Hepatocyte (in vitro differentiated cells): Measurements from ENCODE around the gene FOSL2.

Source experiments
- CTCF ChIP-seq: fragments of 200-600 bp; sonication (generic); IDR thresholded peaks from 2 replicates; pipeline ENCODE4 v1.5.1; 2016; ENCODE audit warnings: antibody characterized with exemption, mild to moderate bottlenecking; ENCODE audit not compliant: poor library complexity
- EZH2 ChIP-seq: fragments of 200-600 bp; sonication (generic); IDR thresholded peaks from 2 replicates; pipeline ENCODE4 v1.6.1; 2016; ENCODE audit warnings: antibody characterized with exemption, mild to moderate bottlenecking, borderline replicate concordance
- EZH2phosphoT487 ChIP-seq: fragments of 200-600 bp; sonication (generic); IDR thresholded peaks from one replicate; pipeline ENCODE4 v1.6.1; 2018; ENCODE audit warnings: antibody characterized with exemption, mild to moderate bottlenecking, low read depth, moderate library complexity; ENCODE audit not compliant: unreplicated experiment, severe bottlenecking

- no peak for TF ChIP-seq CTCF
- TF ChIP-seq EZH2, result no peak
- no peak for TF ChIP-seq EZH2phosphoT487
These were observed 13.7 kb upstream of the FOSL2 start for GRCh38 chr2:28378679-28379584.
